ENCODE results near the gene HS6ST3.

GRCh38 chr13:96492766-96493165 is 402.9 kb downstream of the HS6ST3 start:
- TF ChIP-seq CTCF (IDR thresholded peaks at IDR 0.05 in 4 of 5, conservative IDR thresholded peaks at IDR 0.05 in 1 of 5) (no peak), POLR2A (IDR thresholded peaks at IDR 0.05) (no peak)
